Trophoblast cell (in vitro differentiated cells and primary cell): ENCODE data around the gene ARHGAP33.
A peak's percentile ranks its signal among the peaks of the same experiment; 100 is the strongest.

Source experiments
- DNase-seq, 2 donors: peaks; one replicate each; pipeline ENCODE4 v3.0.0-alpha.2; 2016
- H2AFZ ChIP-seq: 2 replicates; pipeline ENCODE4 v1.6.1; 2013; ENCODE audit warnings: low read length, moderate library complexity, mild to moderate bottlenecking; ENCODE audit not compliant: insufficient read depth, poor library complexity
- H2AK5ac ChIP-seq: 2 replicates; pipeline ENCODE4 v1.6.1; 2013; ENCODE audit warnings: mild to moderate bottlenecking, low read length
- H2BK120ac ChIP-seq: 2 replicates; pipeline ENCODE4 v1.6.1; 2013; ENCODE audit warnings: low read length, mild to moderate bottlenecking, moderate library complexity; ENCODE audit not compliant: insufficient read depth, poor library complexity
- H2BK12ac ChIP-seq: 2 replicates; pipeline ENCODE4 v1.6.1; 2013; ENCODE audit warnings: mild to moderate bottlenecking, low read length, moderate library complexity
- H2BK5ac ChIP-seq: 2 replicates; pipeline ENCODE4 v1.6.1; 2013; ENCODE audit warnings: low read length, low read depth, moderate library complexity, mild to moderate bottlenecking; ENCODE audit not compliant: poor library complexity
- H3K14ac ChIP-seq: 2 replicates; pipeline ENCODE4 v1.6.1; 2013; ENCODE audit warnings: mild to moderate bottlenecking, low read length
- H3K18ac ChIP-seq: 2 replicates; pipeline ENCODE4 v1.6.1; 2013; ENCODE audit warnings: mild to moderate bottlenecking, low read length
- H3K23ac ChIP-seq: 2 replicates; pipeline ENCODE4 v1.6.1; 2013; ENCODE audit warnings: low read length
- H3K27ac ChIP-seq: 2 replicates; pipeline ENCODE4 v1.5.1; 2013; ENCODE audit warnings: low read depth, mild to moderate bottlenecking, inconsistent platforms, low read length, moderate library complexity
- H3K27me3 ChIP-seq: 2 replicates; pipeline ENCODE4 v1.6.1; 2013; ENCODE audit warnings: inconsistent platforms, mild to moderate bottlenecking, low read length, moderate library complexity; ENCODE audit not compliant: insufficient read depth
- H3K36me3 ChIP-seq, 2 experiments: 1 replicate in 1 of 2; 2 replicates in 1 of 2; pipeline ENCODE4 v1.6.1; 2013; ENCODE audit warnings: low read length in 2 of 2, mild to moderate bottlenecking in 2 of 2, moderate library complexity in 1 of 2; ENCODE audit not compliant: insufficient read depth in 2 of 2, control insufficient read depth in 1 of 2
- H3K4ac ChIP-seq: 2 replicates; pipeline ENCODE4 v1.6.1; 2013; ENCODE audit warnings: low read depth, mild to moderate bottlenecking, low read length, moderate library complexity
- H3K4me1 ChIP-seq, 2 experiments: 1 replicate in 1 of 2; 2 replicates in 1 of 2; pipeline ENCODE4 v1.6.1; 2013; ENCODE audit warnings: low read length in 2 of 2, mild to moderate bottlenecking in 2 of 2, moderate library complexity in 1 of 2; ENCODE audit not compliant: insufficient read depth in 2 of 2, control insufficient read depth in 1 of 2
- H3K4me2 ChIP-seq: 2 replicates; pipeline ENCODE4 v1.6.1; 2013; ENCODE audit warnings: inconsistent platforms, mild to moderate bottlenecking, low read length, moderate library complexity
- H3K4me3 ChIP-seq: 2 replicates; pipeline ENCODE4 v1.5.1; 2013; ENCODE audit warnings: mild to moderate bottlenecking, low read depth, low read length, inconsistent platforms
- H3K79me1 ChIP-seq: one replicate; pipeline ENCODE4 v1.6.1; 2013; ENCODE audit warnings: low read length
- H3K79me2 ChIP-seq: 2 replicates; pipeline ENCODE4 v1.6.1; 2013; ENCODE audit warnings: low read length, mild to moderate bottlenecking; ENCODE audit not compliant: control insufficient read depth, insufficient read depth, poor library complexity
- H3K9ac ChIP-seq: 2 replicates; pipeline ENCODE4 v1.6.1; 2013; ENCODE audit warnings: mild to moderate bottlenecking, low read length
- H3K9me3 ChIP-seq: 2 replicates; pipeline ENCODE4 v1.6.1; 2013; ENCODE audit warnings: low read depth, mild to moderate bottlenecking, control low read depth, inconsistent platforms, low read length; ENCODE audit not compliant: insufficient read depth
- H4K12ac ChIP-seq: 2 replicates; pipeline ENCODE4 v1.6.1; 2013; ENCODE audit warnings: low read depth, mild to moderate bottlenecking, low read length, moderate library complexity
- H4K8ac ChIP-seq: 2 replicates; pipeline ENCODE4 v1.6.1; 2013; ENCODE audit warnings: low read depth, mild to moderate bottlenecking, low read length, moderate library complexity
- H4K91ac ChIP-seq: one replicate; pipeline ENCODE4 v1.6.1; 2013; ENCODE audit warnings: low read depth, mild to moderate bottlenecking, low read length, moderate library complexity
- WGBS: extraction: QIAGEN DNeasy Blood & Tissue Kit; methylation state at CpG from one replicate; pipeline ENCODE4 v1.1.7; 2013; ENCODE audit warnings: missing lambda C conversion rate; ENCODE audit not compliant: insufficient read length, insufficient coverage; ENCODE audit errors: extremely low coverage; 5-methylcytosine and 5-hydroxymethylcytosine counted together

The ARHGAP33 gene

DNA sequence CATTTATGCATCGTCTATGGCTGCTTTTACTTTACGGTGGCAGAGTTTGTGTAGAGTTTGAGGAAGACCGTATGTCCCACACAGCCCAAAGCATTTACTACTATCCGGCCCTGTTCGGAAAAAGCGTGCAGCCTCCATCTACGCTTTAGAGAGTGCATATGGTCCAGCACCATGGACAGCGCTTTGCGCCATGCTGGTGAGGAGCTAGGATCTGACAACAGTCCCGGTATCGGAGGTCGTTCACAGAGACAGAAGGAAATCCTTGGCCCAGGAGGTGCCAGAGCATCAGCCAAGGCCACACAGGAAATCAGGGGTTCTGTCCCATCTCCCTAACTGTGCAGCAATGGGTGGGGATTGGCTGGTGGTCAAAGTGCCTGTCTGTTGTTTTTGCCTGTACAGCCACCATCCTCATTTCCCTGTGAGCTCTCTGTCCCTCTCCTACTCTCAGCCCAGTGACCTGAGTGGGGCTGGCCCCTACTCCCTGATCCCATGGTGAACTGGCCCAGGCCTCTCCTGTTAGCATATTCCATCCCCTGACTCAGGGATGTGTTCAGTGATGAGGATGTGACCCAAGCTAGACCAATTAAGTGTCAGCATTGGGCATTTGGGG is 53.4 kb downstream of the ARHGAP33 start:
- Histone ChIP-seq H2BK120ac (no peak overlapping the region), H3K9ac (no peak overlapping the region), H2BK5ac (no peak overlapping the region), H3K14ac (no peak overlapping the region), H3K23ac (no peak overlapping the region), H4K91ac (no peak overlapping the region), H3K4me3 (no peak overlapping the region), H3K4me1 (no peaks in the 10 kb centered on the region), H2BK12ac (no peak overlapping the region), H3K4ac (no peak overlapping the region), H3K27ac (no peak overlapping the region), H4K12ac (no peak overlapping the region), H3K9me3 (peaks cover 6% of the 10 kb centered on the region), H3K4me2 (no peak overlapping the region), H3K79me2 (no peaks in the 10 kb centered on the region), H3K27me3 (no peaks in the 10 kb centered on the region), H2AK5ac (no peak overlapping the region), H2AFZ (no peak overlapping the region), H3K79me1 (no peaks in the 10 kb centered on the region), H3K18ac (no peak overlapping the region), H4K8ac (no peak overlapping the region), H3K36me3 (no peaks in the 10 kb centered on the region)
- no CpG with 5 or more reads among the region's 12 CpGs for WGBS
- DNase-seq: peak; percentile 72 to 91

DNA sequence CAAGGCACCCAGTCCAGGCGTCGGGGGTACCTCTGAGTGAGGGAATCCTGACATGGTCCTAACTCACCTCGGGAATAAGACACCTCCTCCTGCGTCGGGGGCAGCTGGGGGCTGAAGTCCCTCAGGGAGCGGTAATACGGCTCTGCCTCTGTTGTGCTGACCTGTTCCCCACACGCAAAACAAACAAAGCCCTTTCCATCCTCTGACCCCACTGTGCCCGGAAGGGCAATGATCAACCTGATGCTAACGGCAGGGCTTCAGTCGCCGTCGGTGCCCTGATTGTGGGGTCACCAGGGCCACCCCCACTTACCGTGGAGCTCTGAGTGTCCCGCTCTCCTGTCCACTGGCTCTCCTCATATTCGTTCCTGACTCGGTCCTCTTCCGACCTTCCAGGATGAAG is 55.6 kb downstream of the ARHGAP33 start:
- H3K23ac ChIP-seq: no peak overlapping the region
- H4K12ac ChIP-seq: no peak overlapping the region
- H2AFZ ChIP-seq: no peak overlapping the region
- no peaks in the 10 kb centered on the region for H3K27me3 ChIP-seq
- H3K18ac ChIP-seq: no peak overlapping the region
- no peak overlapping the region for H2BK120ac ChIP-seq
- WGBS: no CpG with 5 or more reads among the region's 18 CpGs
- no peak overlapping the region for H3K4ac ChIP-seq
- no peak overlapping the region for H2BK12ac ChIP-seq
- no peak overlapping the region for H3K27ac ChIP-seq
- H3K4me1 ChIP-seq: no peaks in the 10 kb centered on the region
- no peak for DNase-seq
- no peak overlapping the region for H3K9ac ChIP-seq
- H4K91ac ChIP-seq: no peak overlapping the region
- no peaks in the 10 kb centered on the region for H3K79me2 ChIP-seq
- no peaks in the 10 kb centered on the region for H3K79me1 ChIP-seq
- no peak overlapping the region for H4K8ac ChIP-seq
- no peak overlapping the region for H3K4me3 ChIP-seq
- peaks cover 6% of the 10 kb centered on the region for H3K9me3 ChIP-seq
- H3K14ac ChIP-seq: no peak overlapping the region
- H2AK5ac ChIP-seq: no peak overlapping the region
- H3K36me3 ChIP-seq: no peaks in the 10 kb centered on the region
- H2BK5ac ChIP-seq: no peak overlapping the region
- no peak overlapping the region for H3K4me2 ChIP-seq

DNA sequence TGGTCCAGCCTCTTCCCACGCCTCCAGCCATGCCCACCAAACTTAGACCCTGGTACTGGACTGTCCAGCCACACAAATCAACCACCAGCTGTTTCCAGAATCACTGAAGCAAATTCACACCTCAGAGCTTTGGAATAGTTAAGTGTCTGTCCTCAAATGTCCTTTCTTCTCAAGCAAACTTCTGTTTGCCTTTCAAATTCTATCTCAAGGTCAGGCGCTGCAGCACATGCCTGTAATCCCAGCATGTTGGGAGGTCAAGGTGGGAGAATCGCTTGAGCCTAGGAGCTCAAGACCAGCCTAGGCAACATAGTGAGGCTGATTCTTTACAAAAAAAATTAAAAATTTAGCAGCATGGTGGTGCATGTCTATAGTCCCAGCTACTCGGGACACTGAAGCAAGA is 56.7 kb downstream of the ARHGAP33 start:
- H2BK120ac ChIP-seq: no peak overlapping the region
- H3K4me2 ChIP-seq: no peak overlapping the region
- no peaks in the 10 kb centered on the region for H3K36me3 ChIP-seq
- H4K8ac ChIP-seq: no peak overlapping the region
- no peak overlapping the region for H3K18ac ChIP-seq
- H3K9me3 ChIP-seq: peaks cover 6% of the 10 kb centered on the region
- no peaks in the 10 kb centered on the region for H3K79me1 ChIP-seq
- WGBS: no CpG with 5 or more reads among the region's 4 CpGs
- no peaks in the 10 kb centered on the region for H3K4me1 ChIP-seq
- no peak overlapping the region for H3K4ac ChIP-seq
- no peak overlapping the region for H3K4me3 ChIP-seq
- H2AFZ ChIP-seq: no peak overlapping the region
- no peak overlapping the region for H3K23ac ChIP-seq
- H2BK12ac ChIP-seq: no peak overlapping the region
- H3K27ac ChIP-seq: no peak overlapping the region
- H2AK5ac ChIP-seq: no peak overlapping the region
- no peak overlapping the region for H3K14ac ChIP-seq
- DNase-seq: no peak
- no peaks in the 10 kb centered on the region for H3K27me3 ChIP-seq
- no peak overlapping the region for H4K12ac ChIP-seq
- no peak overlapping the region for H4K91ac ChIP-seq
- H3K79me2 ChIP-seq: no peaks in the 10 kb centered on the region
- no peak overlapping the region for H3K9ac ChIP-seq
- no peak overlapping the region for H2BK5ac ChIP-seq

GRCh38 chr19:35833972-35834371 is 58.6 kb downstream of the ARHGAP33 start:
- WGBS: no CpG with 5 or more reads among the region's 7 CpGs
- H3K4me1 ChIP-seq: no peaks in the 10 kb centered on the region
- no peak for DNase-seq
- H2BK12ac ChIP-seq: no peak overlapping the region
- H3K79me2 ChIP-seq: no peaks in the 10 kb centered on the region
- H4K12ac ChIP-seq: no peak overlapping the region
- no peak overlapping the region for H2AFZ ChIP-seq
- H4K8ac ChIP-seq: no peak overlapping the region
- H3K23ac ChIP-seq: no peak overlapping the region
- H2BK5ac ChIP-seq: no peak overlapping the region
- H3K18ac ChIP-seq: no peak overlapping the region
- no peak overlapping the region for H3K9ac ChIP-seq
- no peak overlapping the region for H3K14ac ChIP-seq
- H3K79me1 ChIP-seq: no peaks in the 10 kb centered on the region
- H3K27ac ChIP-seq: no peak overlapping the region
- no peak overlapping the region for H2BK120ac ChIP-seq
- no peaks in the 10 kb centered on the region for H3K36me3 ChIP-seq
- peaks cover 6% of the 10 kb centered on the region for H3K9me3 ChIP-seq
- H3K4me2 ChIP-seq: no peak overlapping the region
- no peak overlapping the region for H3K4ac ChIP-seq
- H4K91ac ChIP-seq: no peak overlapping the region
- H2AK5ac ChIP-seq: no peak overlapping the region
- H3K27me3 ChIP-seq: no peaks in the 10 kb centered on the region
- H3K4me3 ChIP-seq: no peak overlapping the region
